ENCODE measurements around the gene IL33.
A peak's percentile ranks its signal among the peaks of the same experiment; 100 is the strongest.

Gene IL33

GRCh38 chr9:6304232-6304631 lies 88.6 kb downstream of the IL33 start:
- DNase-seq (ENCODE audit: low spot score): no peak

GRCh38 chr9:6305954-6306563 lies 90.5 kb downstream of the IL33 start:
- DNase-seq (ENCODE audit: low spot score): peak; percentile 51
